Stimulated activated CD8-positive, alpha-beta memory T cell treated with anti-CD3 and anti-CD28 coated beads, Interleukin-2, amount 100 ng/mL, for 48 hours (primary cell): ENCODE measurements around the gene SLC6A3.
"Not testable (repeated sequence)": the region's sequence is repeated elsewhere in the genome, so short reads cannot be mapped to it uniquely, and the experiment has no call there.

Source experiments
- DNase-seq, 2 donors: peaks; one replicate each; pipeline ENCODE4 v3.0.0-alpha.2; 2020; ENCODE audit warnings: low read depth in 2 of 2

SLC6A3 gene

GRCh38 chr5:1371972-1372342 is 73.3 kb downstream of the SLC6A3 start:
- DNase-seq: not testable (repeated sequence)

- DNase-seq: no peak
Observed at GRCh38 chr5:1371218-1371971, 73.8 kb downstream of the SLC6A3 start.

- DNase-seq: no peak
Observed at GRCh38 chr5:1370006-1370405, 75.2 kb downstream of the SLC6A3 start.

GRCh38 chr5:1368756-1369155 is 76.5 kb downstream of the SLC6A3 start:
- DNase-seq: no peak

GRCh38 chr5:1368236-1368635 is 77.0 kb downstream of the SLC6A3 start:
- no peak for DNase-seq

GRCh38 chr5:1367149-1367548 is 78.1 kb downstream of the SLC6A3 start:
- no peak for DNase-seq

GRCh38 chr5:1366514-1366913 is 78.7 kb downstream of the SLC6A3 start:
- DNase-seq: no peak

- no peak for DNase-seq
Observed at GRCh38 chr5:1364211-1364610, 81.0 kb downstream of the SLC6A3 start.

- DNase-seq: no peak
Observed at GRCh38 chr5:1363581-1363980, 81.7 kb downstream of the SLC6A3 start.

GRCh38 chr5:1363160-1363559 is 82.1 kb downstream of the SLC6A3 start:
- DNase-seq: no peak

- no peak for DNase-seq
Observed at GRCh38 chr5:1362242-1363015, 82.8 kb downstream of the SLC6A3 start.

- DNase-seq: no peak
Observed at GRCh38 chr5:1360861-1361260, 84.4 kb downstream of the SLC6A3 start.

- DNase-seq: not testable (repeated sequence)
Observed at GRCh38 chr5:1360367-1360766, 84.9 kb downstream of the SLC6A3 start.

GRCh38 chr5:1359713-1360112 is 85.5 kb downstream of the SLC6A3 start:
- no peak for DNase-seq

- DNase-seq: no peak
Observed at GRCh38 chr5:1359031-1359645, 86.1 kb downstream of the SLC6A3 start.

- no peak for DNase-seq
Observed at GRCh38 chr5:1358726-1359025, 86.6 kb downstream of the SLC6A3 start.

GRCh38 chr5:1357946-1358725 is 87.1 kb downstream of the SLC6A3 start:
- DNase-seq: no peak

GRCh38 chr5:1356873-1357787 is 88.1 kb downstream of the SLC6A3 start:
- DNase-seq: no peak

- no peak for DNase-seq
Observed at GRCh38 chr5:1354576-1354975, 90.7 kb downstream of the SLC6A3 start.

GRCh38 chr5:1352231-1353219 is 92.7 kb downstream of the SLC6A3 start:
- DNase-seq: no peak
